ENCODE data around the gene LRRC47. TPM values are rescaled to one million over a fixed set of nuclear protein-coding genes. Genes with fewer than 3 reads are reported as not detected.

LRRC47 gene
- 37.6 and 38.3 TPM in 2 replicates for total RNA-seq

GRCh38 chr1:3796215-3797061 lies at the start of gene LRRC47:
LRRC47 (minus strand) TSS chr1:3796498; CDS start chr1:3796476, 22 bp downstream.

GRCh38 chr1:3772715-3773571 lies 23.4 kb downstream of the LRRC47 start, which contains the start of gene SMIM1:
SMIM1 (plus strand) TSS chr1:3772749; CDS start chr1:3775374, 2,625 bp downstream.

GRCh38 chr1:3752400-3752945 lies 43.8 kb downstream of the LRRC47 start, which contains the start of gene CCDC27:
CCDC27 (plus strand) TSS chr1:3752450; CDS start chr1:3752482, 32 bp downstream.

Small RNA genes lying within 50 kb of the gene (small RNA-seq; reads per million reads assigned to genes)
- gene RF02197 (not detected), gene RN7SL574P (not detected)

Other genes starting within 250 kb of the LRRC47 start
- 16.6 and 19.2 TPM in 2 replicates for gene MEGF6, start 185.0 kb downstream of the LRRC47 start, total RNA-seq
- 17.8 and 20.6 TPM in 2 replicates for gene TPRG1L, start 171.5 kb downstream of the LRRC47 start, total RNA-seq
- gene WRAP73, start 146.4 kb downstream of the LRRC47 start, total RNA-seq = 12.3 and 12.7 TPM in 2 replicates
- gene TP73, start 144.0 kb downstream of the LRRC47 start, total RNA-seq = not detected in 2 replicates
- gene CCDC27, start 44.0 kb downstream of the LRRC47 start, total RNA-seq = not detected in 2 replicates
- 0.49 and 2.7 TPM in 2 replicates for gene SMIM1, start 23.7 kb downstream of the LRRC47 start, total RNA-seq
- gene CEP104, start 60.7 kb upstream of the LRRC47 start, total RNA-seq = 19.8 and 24.2 TPM in 2 replicates
- 6.7 and 7.5 TPM in 2 replicates for gene DFFB, start 61.0 kb upstream of the LRRC47 start, total RNA-seq
- gene C1orf174, start 103.8 kb upstream of the LRRC47 start, total RNA-seq = 30.7 and 33.6 TPM in 2 replicates